ENCODE measurements around the gene AKR1B15. TPM values are rescaled to one million over a fixed set of nuclear protein-coding genes. Genes with fewer than 3 reads are reported as not detected.
A peak's percentile ranks its signal among the peaks of the same experiment; 100 is the strongest.

The AKR1B15 gene
- total RNA-seq, 1 experiment from 2014 or later, result not detected

- peaks cover 7% of the 10 kb centered on the region for H3K4me1 ChIP-seq (ENCODE audit: low read length)
- H3K4me3 ChIP-seq (ENCODE audit: low read length), result no peak overlapping the region
- no peaks in the 10 kb centered on the region for H3K27me3 ChIP-seq (ENCODE audit: low read length)
- H4K20me1 ChIP-seq (ENCODE audit: insufficient read depth, low read depth, low read length), result no peaks in the 10 kb centered on the region
- no peaks in the 10 kb centered on the region for H3K9me2 ChIP-seq (replicated peaks; ENCODE audit: insufficient read depth, low read length)
- H3K27ac ChIP-seq (ENCODE audit: low read length), result no peak overlapping the region
- H3K36me3 ChIP-seq (ENCODE audit: insufficient read depth, low read length), result no peaks in the 10 kb centered on the region
- DNase-seq, result no peak
- no peak overlapping the region for H3K9ac ChIP-seq (ENCODE audit: low read length)
- no peak overlapping the region for H2AFZ ChIP-seq (ENCODE audit: low read length)
- H3K9me3 ChIP-seq (ENCODE audit: low read length), result no peaks in the 10 kb centered on the region
- no peaks in the 10 kb centered on the region for H3K79me2 ChIP-seq (ENCODE audit: low read length)
- H3K4me2 ChIP-seq (ENCODE audit: low read depth, low read length, poor library complexity, severe bottlenecking), result no peak overlapping the region
Observed at GRCh38 chr7:134545918-134546317, 3.0 kb upstream of the AKR1B15 start.

GRCh38 chr7:134546955-134547354 is 2.0 kb upstream of the AKR1B15 start:
- Histone ChIP-seq H2AFZ (ENCODE audit: low read length) (no peak overlapping the region), H3K27ac (ENCODE audit: low read length) (no peak overlapping the region), H3K36me3 (ENCODE audit: insufficient read depth, low read length) (no peaks in the 10 kb centered on the region), H3K9me3 (ENCODE audit: low read length) (no peaks in the 10 kb centered on the region), H3K79me2 (ENCODE audit: low read length) (no peaks in the 10 kb centered on the region), H3K9me2 (replicated peaks; ENCODE audit: insufficient read depth, low read length) (no peaks in the 10 kb centered on the region), H3K9ac (ENCODE audit: low read length) (no peak overlapping the region), H4K20me1 (ENCODE audit: insufficient read depth, low read depth, low read length) (no peaks in the 10 kb centered on the region), H3K4me3 (ENCODE audit: low read length) (no peak overlapping the region), H3K4me1 (ENCODE audit: low read length) (peaks cover 7% of the 10 kb centered on the region), H3K27me3 (ENCODE audit: low read length) (no peaks in the 10 kb centered on the region), H3K4me2 (ENCODE audit: low read depth, low read length, poor library complexity, severe bottlenecking) (no peak overlapping the region)
- DNase-seq, result no peak

- Histone ChIP-seq H4K20me1 (ENCODE audit: insufficient read depth, low read depth, low read length) (no peaks in the 10 kb centered on the region), H3K9me3 (ENCODE audit: low read length) (no peaks in the 10 kb centered on the region), H3K4me2 (ENCODE audit: low read depth, low read length, poor library complexity, severe bottlenecking) (peak overlapping the region; percentile 10), H3K79me2 (ENCODE audit: low read length) (no peaks in the 10 kb centered on the region), H3K4me1 (ENCODE audit: low read length) (peaks cover 7% of the 10 kb centered on the region), H3K27ac (ENCODE audit: low read length) (no peak overlapping the region), H3K9me2 (replicated peaks; ENCODE audit: insufficient read depth, low read length) (no peaks in the 10 kb centered on the region), H2AFZ (ENCODE audit: low read length) (no peak overlapping the region), H3K9ac (ENCODE audit: low read length) (no peak overlapping the region), H3K27me3 (ENCODE audit: low read length) (no peaks in the 10 kb centered on the region), H3K36me3 (ENCODE audit: insufficient read depth, low read length) (no peaks in the 10 kb centered on the region), H3K4me3 (ENCODE audit: low read length) (no peak overlapping the region)
- peak; percentile 78 for DNase-seq
Observed at GRCh38 chr7:134547397-134548054, 1.4 kb upstream of the AKR1B15 start.

GRCh38 chr7:134549366-134549765 is 456 bp downstream of the AKR1B15 start:
- H3K9ac ChIP-seq (ENCODE audit: low read length), result no peak overlapping the region
- no peaks in the 10 kb centered on the region for H3K9me2 ChIP-seq (replicated peaks; ENCODE audit: insufficient read depth, low read length)
- H3K27ac ChIP-seq (ENCODE audit: low read length), result no peak overlapping the region
- no peaks in the 10 kb centered on the region for H3K79me2 ChIP-seq (ENCODE audit: low read length)
- no peaks in the 10 kb centered on the region for H3K9me3 ChIP-seq (ENCODE audit: low read length)
- no peak overlapping the region for H2AFZ ChIP-seq (ENCODE audit: low read length)
- H3K4me3 ChIP-seq (ENCODE audit: low read length), result no peak overlapping the region
- H3K4me2 ChIP-seq (ENCODE audit: low read depth, low read length, poor library complexity, severe bottlenecking), result no peak overlapping the region
- no peak for DNase-seq
- no peaks in the 10 kb centered on the region for H4K20me1 ChIP-seq (ENCODE audit: insufficient read depth, low read depth, low read length)
- H3K4me1 ChIP-seq (ENCODE audit: low read length), result peaks cover 7% of the 10 kb centered on the region
- no peaks in the 10 kb centered on the region for H3K36me3 ChIP-seq (ENCODE audit: insufficient read depth, low read length)
- no peaks in the 10 kb centered on the region for H3K27me3 ChIP-seq (ENCODE audit: low read length)

- Histone ChIP-seq H3K36me3 (ENCODE audit: insufficient read depth, low read length) (no peaks in the 10 kb centered on the region), H3K27me3 (ENCODE audit: low read length) (no peaks in the 10 kb centered on the region; the same call in 1 of the 2 replicates), H3K79me2 (ENCODE audit: low read length) (no peaks in the 10 kb centered on the region), H3K4me1 (ENCODE audit: low read length) (peaks cover 7% of the 10 kb centered on the region), H2AFZ (ENCODE audit: low read length) (no peak overlapping the region), H3K9ac (ENCODE audit: low read length) (no peak overlapping the region), H3K9me3 (ENCODE audit: low read length) (no peaks in the 10 kb centered on the region), H3K4me2 (ENCODE audit: low read depth, low read length, poor library complexity, severe bottlenecking) (no peak overlapping the region), H4K20me1 (ENCODE audit: insufficient read depth, low read depth, low read length) (no peaks in the 10 kb centered on the region), H3K27ac (ENCODE audit: low read length) (no peak overlapping the region), H3K4me3 (ENCODE audit: low read length) (no peak overlapping the region), H3K9me2 (replicated peaks; ENCODE audit: insufficient read depth, low read length) (no peaks in the 10 kb centered on the region)
- peak; percentile 59 for DNase-seq
Observed at GRCh38 chr7:134552105-134552504, 3.2 kb downstream of the AKR1B15 start.

GRCh38 chr7:134553976-134554375 is 5.1 kb downstream of the AKR1B15 start:
- no peaks in the 10 kb centered on the region for H4K20me1 ChIP-seq (ENCODE audit: insufficient read depth, low read depth, low read length)
- H3K79me2 ChIP-seq (ENCODE audit: low read length), result no peaks in the 10 kb centered on the region
- no peak overlapping the region for H3K4me3 ChIP-seq (ENCODE audit: low read length)
- H3K4me1 ChIP-seq (ENCODE audit: low read length), result no peaks in the 10 kb centered on the region
- H3K27ac ChIP-seq (ENCODE audit: low read length), result no peak overlapping the region
- no peak overlapping the region for H2AFZ ChIP-seq (ENCODE audit: low read length)
- no peaks in the 10 kb centered on the region for H3K9me3 ChIP-seq (ENCODE audit: low read length)
- no peaks in the 10 kb centered on the region for H3K36me3 ChIP-seq (ENCODE audit: insufficient read depth, low read length)
- H3K9ac ChIP-seq (ENCODE audit: low read length), result no peak overlapping the region
- peak; percentile 50 for DNase-seq
- no peaks in the 10 kb centered on the region for H3K9me2 ChIP-seq (replicated peaks; ENCODE audit: insufficient read depth, low read length)
- H3K4me2 ChIP-seq (ENCODE audit: low read depth, low read length, poor library complexity, severe bottlenecking), result no peak overlapping the region
- H3K27me3 ChIP-seq (ENCODE audit: low read length), result no peaks in the 10 kb centered on the region; the same call in 1 of the 2 replicates

- Histone ChIP-seq H2AFZ (ENCODE audit: low read length) (no peak overlapping the region), H3K9ac (ENCODE audit: low read length) (no peak overlapping the region), H3K4me2 (ENCODE audit: low read depth, low read length, poor library complexity, severe bottlenecking) (no peak overlapping the region), H3K36me3 (ENCODE audit: insufficient read depth, low read length) (no peaks in the 10 kb centered on the region), H3K9me2 (replicated peaks; ENCODE audit: insufficient read depth, low read length) (no peaks in the 10 kb centered on the region), H4K20me1 (ENCODE audit: insufficient read depth, low read depth, low read length) (no peaks in the 10 kb centered on the region), H3K27me3 (ENCODE audit: low read length) (no peaks in the 10 kb centered on the region; the same call in 1 of the 2 replicates), H3K79me2 (ENCODE audit: low read length) (no peaks in the 10 kb centered on the region), H3K27ac (ENCODE audit: low read length) (no peak overlapping the region), H3K4me3 (ENCODE audit: low read length) (no peak overlapping the region), H3K9me3 (ENCODE audit: low read length) (no peaks in the 10 kb centered on the region), H3K4me1 (ENCODE audit: low read length) (no peaks in the 10 kb centered on the region)
- DNase-seq, result no peak
Observed at GRCh38 chr7:134554417-134554966, 5.6 kb downstream of the AKR1B15 start.

- no peak overlapping the region for H3K27ac ChIP-seq (ENCODE audit: low read length)
- H3K4me3 ChIP-seq (ENCODE audit: low read length), result no peak overlapping the region
- H3K36me3 ChIP-seq (ENCODE audit: insufficient read depth, low read length), result no peaks in the 10 kb centered on the region
- no peaks in the 10 kb centered on the region for H3K4me1 ChIP-seq (ENCODE audit: low read length)
- no peak overlapping the region for H3K4me2 ChIP-seq (ENCODE audit: low read depth, low read length, poor library complexity, severe bottlenecking)
- DNase-seq, result no peak
- no peaks in the 10 kb centered on the region for H3K9me2 ChIP-seq (replicated peaks; ENCODE audit: insufficient read depth, low read length)
- no peaks in the 10 kb centered on the region for H3K79me2 ChIP-seq (ENCODE audit: low read length)
- H3K27me3 ChIP-seq (ENCODE audit: low read length), result no peaks in the 10 kb centered on the region; the same call in 1 of the 2 replicates
- no peaks in the 10 kb centered on the region for H3K9me3 ChIP-seq (ENCODE audit: low read length)
- no peaks in the 10 kb centered on the region for H4K20me1 ChIP-seq (ENCODE audit: insufficient read depth, low read depth, low read length)
- no peak overlapping the region for H2AFZ ChIP-seq (ENCODE audit: low read length)
- no peak overlapping the region for H3K9ac ChIP-seq (ENCODE audit: low read length)
Observed at GRCh38 chr7:134557391-134557790, 8.5 kb downstream of the AKR1B15 start.

Data from Karpas-422 (cell line).